ENCODE measurements around the gene SMARCC1. TPM values are rescaled to one million over a fixed set of nuclear protein-coding genes. Genes with fewer than 3 reads are reported as not detected.
A peak's percentile ranks its signal among the peaks of the same experiment; 100 is the strongest.

SMARCC1 gene
- polyA plus RNA-seq, 5 donors = 77.1 to 103 (median 98.2) TPM

DNA sequence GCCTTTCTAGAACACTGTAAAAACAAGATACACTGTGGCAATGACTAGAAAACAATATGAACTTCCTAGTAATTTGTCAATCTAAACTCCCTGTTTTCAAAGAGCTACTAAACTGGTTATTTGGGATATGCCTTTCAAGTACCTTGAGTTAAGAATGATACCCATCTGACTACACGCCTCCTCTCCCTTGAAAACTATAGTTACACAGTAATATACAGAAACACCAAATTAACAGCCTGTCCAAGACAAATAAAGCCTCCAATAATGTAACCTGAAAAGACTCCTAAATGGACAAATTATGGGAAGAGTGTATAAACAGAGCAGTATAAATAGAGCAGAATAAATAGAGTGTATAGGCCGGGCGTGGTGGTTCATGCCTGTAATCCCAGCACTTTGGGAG, 70.1 kb downstream of the SMARCC1 start:
- no peak for DNase-seq

- DNase-seq = no peak
Measured at GRCh38 chr3:47705391-47705790, 76.3 kb downstream of the SMARCC1 start.

DNA sequence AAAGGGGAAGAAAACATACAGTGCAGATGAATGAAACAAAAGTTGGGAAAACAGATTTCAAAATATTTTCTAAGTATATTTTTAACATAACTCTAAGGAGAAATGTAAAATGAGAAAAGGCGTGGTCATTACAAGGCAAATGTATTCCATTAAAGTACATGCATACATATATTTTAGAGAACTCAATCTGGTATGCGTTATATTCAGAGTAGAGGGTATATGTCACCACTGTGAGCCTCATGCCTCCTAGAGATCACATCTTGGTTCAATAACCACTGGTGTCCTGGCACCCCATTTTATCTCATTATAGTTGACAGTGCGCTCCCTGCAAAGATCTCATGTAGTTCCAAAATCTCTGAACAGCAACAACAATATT, 77.5 kb downstream of the SMARCC1 start:
- DNase-seq = no peak

DNA sequence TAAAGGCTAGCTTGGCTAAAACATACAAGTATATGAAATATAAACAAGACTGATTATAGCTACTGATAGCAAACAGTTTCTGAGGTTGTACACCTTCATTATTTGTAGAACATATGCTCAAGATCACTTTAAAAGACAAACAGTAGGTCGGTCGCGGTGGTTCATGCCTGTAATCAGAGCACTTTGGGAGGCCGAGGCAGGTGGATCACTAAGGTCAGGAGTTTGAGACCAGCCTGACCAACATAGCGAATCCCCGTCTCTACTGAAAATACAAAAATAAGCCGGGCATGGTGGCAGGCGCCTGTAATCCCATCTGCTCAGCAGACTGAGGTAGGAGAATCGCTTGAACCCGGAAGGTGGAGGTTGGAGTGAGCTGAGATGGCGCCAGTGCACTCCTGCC, 80.3 kb downstream of the SMARCC1 start:
- DNase-seq = no peak

DNA sequence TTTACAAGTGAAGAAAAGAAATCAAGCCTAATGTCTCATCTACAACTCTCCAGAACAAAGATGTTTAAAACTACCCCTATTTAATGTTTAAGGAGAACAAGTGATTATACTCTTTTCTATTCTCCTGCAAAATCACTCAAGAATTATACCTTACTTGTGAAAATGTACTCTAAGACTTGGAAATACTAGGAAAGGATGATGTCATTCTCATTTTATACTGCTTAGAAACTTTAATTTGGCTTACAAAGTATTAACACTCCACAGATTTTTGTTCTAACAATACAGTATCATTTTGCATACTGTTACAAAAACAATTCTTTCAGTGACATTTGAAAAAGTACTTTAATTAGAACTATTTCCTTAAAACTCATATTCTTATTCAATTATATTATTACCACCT, 89.5 kb downstream of the SMARCC1 start:
- DNase-seq = no peak

DNA sequence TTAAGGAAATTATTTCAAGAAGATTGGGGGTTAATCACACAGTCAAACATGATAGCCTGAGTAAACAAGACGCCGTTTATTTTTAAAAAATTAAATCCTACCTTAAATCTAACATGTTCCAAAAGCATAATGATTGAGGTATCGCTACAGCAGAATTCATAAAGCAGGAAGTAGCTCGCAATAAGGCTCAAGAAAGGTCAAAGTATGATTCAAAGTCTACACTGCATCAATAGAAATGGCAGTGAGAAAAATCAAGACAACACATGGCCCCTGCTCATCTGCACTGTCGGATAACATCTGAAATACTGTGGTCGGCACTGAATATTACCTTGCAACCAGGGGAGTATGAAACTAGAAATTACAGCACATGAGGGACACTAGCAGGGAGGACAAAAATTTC, 93.2 kb downstream of the SMARCC1 start:
- no peak for DNase-seq

GRCh38 chr3:47685037-47685436, 96.7 kb downstream of the SMARCC1 start:
- DNase-seq = no peak

- no peak for DNase-seq
Measured at GRCh38 chr3:47681016-47681415, 100.7 kb downstream of the SMARCC1 start.

DNA sequence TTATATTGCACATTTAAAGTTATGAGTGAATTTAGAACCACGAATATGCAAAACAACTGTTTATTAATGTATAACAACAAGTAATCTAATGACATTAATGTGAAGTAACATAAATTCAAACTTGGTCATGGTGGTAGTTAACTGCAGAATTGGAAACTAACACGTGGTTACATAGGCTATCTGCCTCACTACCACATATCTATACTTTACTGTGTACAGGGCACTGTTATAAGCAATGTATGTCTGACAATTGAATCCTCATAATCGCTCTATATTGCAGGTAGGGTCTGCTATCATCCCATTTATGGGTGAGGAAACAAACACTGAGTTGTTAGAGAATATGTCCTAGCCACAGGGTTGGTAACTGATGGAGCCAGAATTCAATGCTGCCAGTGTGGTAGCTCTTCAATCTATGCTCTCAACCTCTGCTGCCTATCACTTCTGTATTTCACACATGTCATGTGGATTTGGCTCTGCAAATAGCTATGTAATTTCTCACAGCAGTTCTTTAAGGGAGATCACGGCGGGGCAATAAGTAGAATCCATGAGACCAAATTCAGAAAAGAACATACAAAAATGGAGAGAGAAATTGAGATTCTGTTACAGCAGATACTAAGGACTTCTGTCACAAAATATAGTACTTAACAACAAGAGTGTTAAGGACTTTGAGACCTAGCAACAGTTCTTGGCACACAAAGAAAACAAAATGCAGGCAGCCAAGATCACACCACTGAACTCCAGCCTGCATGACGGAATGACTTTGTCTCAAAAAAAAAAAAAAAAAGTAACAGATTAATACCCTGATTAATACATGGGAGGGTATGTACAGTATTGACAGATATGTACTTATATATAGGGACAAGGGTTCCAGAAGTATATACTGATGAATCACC, 103.0 kb downstream of the SMARCC1 start:
- DNase-seq = no peak

DNA sequence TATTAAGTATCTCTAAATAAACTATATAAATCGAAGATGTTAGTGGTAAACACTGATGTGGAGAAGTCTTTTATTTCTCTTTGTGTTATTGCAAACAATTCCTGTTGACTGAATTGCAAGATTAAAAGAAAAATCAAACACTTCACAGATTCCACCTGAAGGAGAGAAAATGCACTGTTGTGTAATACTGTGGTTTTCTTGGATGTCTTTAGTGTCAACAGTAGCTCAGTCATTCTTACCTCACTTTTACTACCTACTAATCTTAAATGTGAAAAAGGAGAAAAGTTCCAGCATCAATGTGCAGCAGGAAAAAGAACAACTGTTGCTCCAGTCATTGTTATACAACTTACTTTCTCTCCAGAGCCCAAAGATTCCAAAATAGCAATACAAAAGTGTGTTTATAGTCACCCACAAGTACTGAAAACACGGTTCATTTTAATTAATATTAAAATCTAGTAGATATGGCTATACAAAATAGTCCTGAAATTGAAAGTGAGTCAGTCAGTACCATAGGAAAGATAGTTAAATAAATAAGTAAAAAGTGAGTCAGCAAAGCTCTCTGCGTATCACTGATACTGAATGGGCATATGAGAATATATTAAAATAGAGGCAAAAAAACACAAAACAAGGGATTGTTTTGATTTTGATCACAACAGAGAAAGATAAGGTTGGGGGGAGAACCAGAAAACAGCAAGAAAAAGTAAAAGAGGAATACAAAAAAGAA, 112.5 kb downstream of the SMARCC1 start:
- DNase-seq = no peak

DNA sequence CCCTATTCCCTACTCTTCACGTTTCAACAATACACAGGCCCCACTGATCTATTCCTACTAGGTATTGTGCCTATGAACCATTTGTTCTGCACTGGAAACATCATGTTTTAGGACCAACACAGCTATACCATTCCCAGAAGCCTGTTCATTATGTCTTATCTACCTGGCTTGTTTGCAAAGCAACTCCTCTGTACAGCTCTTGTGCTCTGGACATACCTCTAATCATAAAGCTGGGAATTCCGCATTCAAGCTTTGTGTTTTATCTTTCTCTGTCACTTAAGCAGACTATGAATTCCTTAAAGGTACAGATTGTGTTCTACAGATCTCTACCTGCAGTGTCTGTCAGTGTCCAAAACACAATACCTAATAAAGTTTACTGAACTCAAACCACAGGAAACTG, 115.6 kb downstream of the SMARCC1 start:
- no peak for DNase-seq

GRCh38 chr3:47664519-47664918, 117.2 kb downstream of the SMARCC1 start:
- no peak for DNase-seq

DNA sequence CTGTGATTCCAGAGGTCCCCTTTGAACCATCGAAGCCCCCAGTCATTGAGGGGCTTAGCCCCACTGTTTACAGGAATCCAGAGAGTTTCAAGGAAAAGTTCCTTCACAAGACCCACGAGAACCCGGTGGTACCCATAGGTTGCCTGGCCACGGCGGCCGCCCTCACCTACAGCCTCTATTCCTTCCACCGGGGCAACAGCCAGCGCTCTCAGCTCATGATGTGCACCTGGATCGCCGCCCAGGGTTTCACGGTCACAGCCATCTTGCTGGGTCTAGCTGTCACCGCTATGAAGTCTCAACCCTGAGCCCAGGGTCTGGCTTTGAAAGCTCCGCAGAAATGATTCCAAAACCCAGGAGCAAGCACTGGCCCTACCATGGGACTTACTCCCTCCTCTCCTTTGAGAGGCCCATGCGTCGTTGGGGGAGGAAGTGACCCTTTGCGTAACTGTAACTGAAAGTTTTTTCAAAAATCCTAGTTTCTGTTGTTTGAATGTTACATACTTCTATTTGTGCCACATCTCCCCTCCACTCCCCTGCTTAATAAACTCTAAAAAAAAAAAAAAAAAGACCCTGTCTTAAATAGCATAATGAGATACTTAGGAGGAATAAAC, 118.0 kb downstream of the SMARCC1 start:
- no peak for DNase-seq

DNA sequence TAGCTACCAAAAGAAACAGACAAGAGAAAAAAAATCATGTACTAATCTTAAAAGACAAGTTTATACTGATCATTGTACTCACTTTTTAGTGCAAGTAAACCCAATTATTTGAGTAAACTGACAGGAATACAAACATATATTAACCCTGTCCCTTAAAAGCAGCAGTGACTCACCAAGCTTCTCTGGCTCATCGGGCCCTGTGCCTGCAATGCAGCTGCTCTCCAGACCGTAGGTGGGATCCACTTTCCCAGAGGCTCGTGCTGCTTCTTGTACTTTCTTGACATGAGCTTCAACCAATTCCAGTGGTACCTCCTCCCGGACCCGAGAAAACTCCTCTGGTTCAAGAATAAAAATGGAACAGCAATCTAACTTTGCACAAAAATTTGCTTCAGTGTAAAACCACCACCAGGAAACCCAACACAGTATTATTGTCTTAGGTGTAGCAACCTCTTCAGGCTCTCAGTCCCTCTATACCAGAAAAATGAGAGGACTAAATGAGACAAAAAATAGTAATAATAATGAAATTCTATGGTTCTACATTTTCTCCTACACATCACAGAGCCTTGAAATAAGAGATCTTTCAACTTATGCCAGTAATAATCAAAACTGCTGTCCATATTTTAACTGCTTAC, 120.5 kb downstream of the SMARCC1 start:
- no peak for DNase-seq

DNA sequence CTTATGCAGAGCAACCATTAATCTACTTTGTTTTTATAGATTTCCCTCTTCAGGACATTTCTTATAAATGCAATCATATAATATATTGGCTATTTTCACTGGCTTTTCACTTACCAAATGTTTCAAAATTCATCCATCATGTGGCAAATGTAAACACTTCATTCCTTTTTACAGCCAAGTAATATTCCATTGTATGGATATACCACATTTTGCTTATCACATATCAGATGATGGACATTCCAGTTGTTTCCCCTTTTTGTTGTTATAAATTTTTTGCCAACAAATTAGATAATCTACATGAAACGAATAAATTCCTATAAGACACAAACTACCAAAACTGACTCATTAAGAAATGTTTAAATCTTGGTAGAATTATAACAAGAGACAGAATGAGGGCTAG, 123.2 kb downstream of the SMARCC1 start:
- no peak for DNase-seq

GRCh38 chr3:47652142-47652541, 129.6 kb downstream of the SMARCC1 start:
- no peak for DNase-seq

- no peak for DNase-seq
Measured at GRCh38 chr3:47650294-47650693, 131.4 kb downstream of the SMARCC1 start.

- no peak for DNase-seq
Measured at GRCh38 chr3:47647550-47647949, 134.1 kb downstream of the SMARCC1 start.

GRCh38 chr3:47646362-47646761, 135.3 kb downstream of the SMARCC1 start:
- DNase-seq = peak; percentile 16 to 42

- DNase-seq = no peak
Measured at GRCh38 chr3:47645551-47645950, 136.1 kb downstream of the SMARCC1 start.

GRCh38 chr3:47643092-47643491, 138.6 kb downstream of the SMARCC1 start:
- DNase-seq = no peak

GRCh38 chr3:47641739-47642138, 140.0 kb downstream of the SMARCC1 start:
- no peak for DNase-seq

All from right lung (tissue), 5 donors.